Measurements from ENCODE around the gene MRPL49. TPM values are rescaled to one million over a fixed set of nuclear protein-coding genes. Genes with fewer than 3 reads are reported as not detected.

MRPL49 gene
- total and polyA plus RNA-seq, 2 donors (not counting 1 experiment from before 2014, with no cell fraction given) = 39.6 to 48.5 TPM

DNA sequence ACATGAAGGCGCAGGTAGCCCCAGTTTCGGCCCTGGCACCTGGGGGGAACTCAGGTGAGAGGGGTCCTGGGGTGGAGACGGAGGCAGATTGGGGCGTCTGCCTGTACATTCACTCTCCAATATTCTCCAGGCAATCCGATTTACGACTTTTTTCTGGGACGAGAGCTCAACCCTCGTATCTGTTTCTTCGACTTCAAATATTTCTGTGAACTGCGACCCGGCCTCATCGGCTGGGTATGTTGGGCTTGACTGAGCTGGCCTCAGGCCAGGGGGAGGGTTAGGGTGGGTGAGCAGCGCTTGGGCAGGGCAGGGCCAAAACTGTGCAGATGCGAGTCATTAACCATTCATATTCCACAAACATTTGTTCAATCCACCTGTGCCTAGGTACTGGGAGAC is 8.8 kb upstream of the MRPL49 start:
- 29% methylated on average over 9 of the region's 14 CpGs for whole genome bisulfite sequencing (ENCODE audit: insufficient coverage)

DNA sequence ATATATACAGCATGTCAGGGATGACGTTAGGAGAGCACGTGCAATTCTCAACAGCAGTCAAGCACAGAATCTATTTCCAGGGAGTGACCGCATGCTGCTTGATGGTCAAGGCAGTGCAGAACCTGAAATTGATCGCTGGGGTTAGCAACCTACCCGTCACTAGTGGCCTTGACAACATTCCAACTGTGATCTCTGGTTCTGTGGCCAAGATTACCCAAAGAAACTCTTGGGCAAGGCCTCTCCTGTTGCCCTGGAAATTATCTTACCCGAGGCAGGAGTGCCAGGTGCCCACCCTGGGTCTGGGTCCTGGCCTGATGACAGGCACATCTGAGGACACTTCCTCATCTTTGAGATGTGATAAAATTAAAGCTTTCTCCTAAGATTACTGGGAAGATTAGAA is 8.3 kb upstream of the MRPL49 start:
- no peaks in the 10 kb centered on the region for H3K27me3 Mint-ChIP-seq
- Histone ChIP-seq H3K27me3 (replicated peaks in 1 of 4; ENCODE audit: control extremely low read depth in 1 of 4, control insufficient read depth in 3 of 4, insufficient read depth in 4 of 4, low read length in 3 of 4) (no peaks in the 10 kb centered on the region), H2AFZ (ENCODE audit: insufficient read depth, low read depth, low read length, poor library complexity, severe bottlenecking) (no peak overlapping the region), H3K9me3 (ENCODE audit: control extremely low read depth in 1 of 3, control insufficient read depth in 2 of 3, insufficient read depth in 1 of 3, low read length in 2 of 3) (no peaks in the 10 kb centered on the region), H3K9ac (ENCODE audit: low read length) (no peak overlapping the region), H3K36me3 (replicated peaks in 1 of 2; ENCODE audit: control extremely low read depth in 1 of 2, control insufficient read depth in 1 of 2, extremely low read depth in 1 of 2, insufficient read depth in 2 of 2, low read length in 1 of 2) (peaks cover 0 to 29% of the 10 kb centered on the region in 2 experiments), H3K4me2 (replicated peaks; ENCODE audit: low read depth, low read length, poor library complexity, severe bottlenecking) (peak overlapping the region; percentile 99), H3K27ac (ENCODE audit: low read length in 2 of 2) (no peak overlapping the region), H3K4me3 (ENCODE audit: control extremely low read depth in 1 of 5, extremely low read depth in 1 of 5, insufficient read depth in 1 of 5, low read depth in 2 of 5, low read length in 4 of 5) (no peak overlapping the region), H3K79me2 (ENCODE audit: control insufficient read depth, insufficient read depth, low read length) (peaks cover 55% of the 10 kb centered on the region), H3K4me1 (ENCODE audit: control insufficient read depth in 2 of 2, insufficient read depth in 2 of 2, low read length in 2 of 2) (peaks cover 30 to 63% of the 10 kb centered on the region in 2 donors), H4K20me1 (ENCODE audit: control insufficient read depth, insufficient read depth, low read length, poor library complexity, severe bottlenecking) (peaks cover 48% of the 10 kb centered on the region)
- no peaks in the 10 kb centered on the region for H3K9me3 Mint-ChIP-seq (ENCODE audit: insufficient read depth)
- peak overlapping the region; percentile 89 for H3K4me3 Mint-ChIP-seq
- intact Hi-C loops (cut with micrococcal nuclease) = loop anchor here (5.0 to 10.0 kb wide), 4 partner anchors 148 to 501 kb away; partner anchors contain the start of genes ATG2A, MAP3K11, PCNX3 and POLA2
- peaks cover 65% of the 10 kb centered on the region for H3K4me1 Mint-ChIP-seq
- no peak for ATAC-seq (ENCODE audit: low read depth)
- H3K27ac Mint-ChIP-seq = peak overlapping the region; percentile 24
- ChIA-PET POLR2A (interaction anchor here (1.0 kb wide), 1 partner anchor 17 kb away, joined by 3 read pairs; no protein-coding TSS in a partner anchor), CTCF (interaction anchor here (0.6 to 7.7 kb wide), 7 partner anchors 8 to 67 kb away, joined by 3 to 118 read pairs (median 30); partner anchors contain the start of genes CAPN1, FAU, MRPL49 and SYVN1)
- WGBS (ENCODE audit: insufficient coverage) = 88% methylated on average over 5 of the region's 6 CpGs
- no peak for TF ChIP-seq EZH2 (IDR thresholded peaks at IDR 0.05; ENCODE audit: borderline replicate concordance, insufficient read depth, low read depth, low read length, poor library complexity, severe bottlenecking)
- TF ChIP-seq, protein P1, sequence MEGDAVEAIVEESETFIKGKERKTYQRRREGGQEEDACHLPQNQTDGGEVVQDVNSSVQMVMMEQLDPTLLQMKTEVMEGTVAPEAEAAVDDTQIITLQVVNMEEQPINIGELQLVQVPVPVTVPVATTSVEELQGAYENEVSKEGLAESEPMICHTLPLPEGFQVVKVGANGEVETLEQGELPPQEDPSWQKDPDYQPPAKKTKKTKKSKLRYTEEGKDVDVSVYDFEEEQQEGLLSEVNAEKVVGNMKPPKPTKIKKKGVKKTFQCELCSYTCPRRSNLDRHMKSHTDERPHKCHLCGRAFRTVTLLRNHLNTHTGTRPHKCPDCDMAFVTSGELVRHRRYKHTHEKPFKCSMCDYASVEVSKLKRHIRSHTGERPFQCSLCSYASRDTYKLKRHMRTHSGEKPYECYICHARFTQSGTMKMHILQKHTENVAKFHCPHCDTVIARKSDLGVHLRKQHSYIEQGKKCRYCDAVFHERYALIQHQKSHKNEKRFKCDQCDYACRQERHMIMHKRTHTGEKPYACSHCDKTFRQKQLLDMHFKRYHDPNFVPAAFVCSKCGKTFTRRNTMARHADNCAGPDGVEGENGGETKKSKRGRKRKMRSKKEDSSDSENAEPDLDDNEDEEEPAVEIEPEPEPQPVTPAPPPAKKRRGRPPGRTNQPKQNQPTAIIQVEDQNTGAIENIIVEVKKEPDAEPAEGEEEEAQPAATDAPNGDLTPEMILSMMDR (IDR thresholded peaks at IDR 0.05) = no peak
- DNase-seq = no peak

More for the DNA sequence above, 8.8 kb upstream of the MRPL49 start:
- H3K27ac Mint-ChIP-seq = peak overlapping the region; percentile 81
- no peaks in the 10 kb centered on the region for H3K9me3 Mint-ChIP-seq (ENCODE audit: insufficient read depth)
- intact Hi-C loops (cut with micrococcal nuclease) = loop anchor here (5.0 to 10.0 kb wide), 4 partner anchors 149 to 501 kb away; partner anchors contain the start of genes ATG2A, MAP3K11, PCNX3 and POLA2
- peaks cover 60% of the 10 kb centered on the region for H3K4me1 Mint-ChIP-seq
- peaks cover 44% of the 10 kb centered on the region for H4K20me1 ChIP-seq (ENCODE audit: control insufficient read depth, insufficient read depth, low read length, poor library complexity, severe bottlenecking)
- POLR2A ChIA-PET = interaction anchor here (0.6 to 2.9 kb wide), 4 partner anchors 8 to 1175 kb away, joined by 3 to 27 read pairs (median 4); partner anchors contain the start of genes FAU and MRPL49
- ATAC-seq (ENCODE audit: low read depth) (no peak), DNase-seq (no peak)
- peaks cover 52% of the 10 kb centered on the region for H3K79me2 ChIP-seq (ENCODE audit: control insufficient read depth, insufficient read depth, low read length)
- peak overlapping the region in 4 of 5 experiments; percentile 58 to 92 (median 72) for H3K4me3 ChIP-seq (ENCODE audit: control extremely low read depth in 1 of 5, extremely low read depth in 1 of 5, insufficient read depth in 1 of 5, low read depth in 2 of 5, low read length in 4 of 5)
- H3K4me3 Mint-ChIP-seq = peak overlapping the region; percentile 89
- peak overlapping the region; percentile 80 for H3K9ac ChIP-seq (ENCODE audit: low read length)
- H3K27ac ChIP-seq (ENCODE audit: low read length in 2 of 2) = peak overlapping the region; percentile 25 to 44
- H3K9me3 ChIP-seq (ENCODE audit: control extremely low read depth in 1 of 3, control insufficient read depth in 2 of 3, insufficient read depth in 1 of 3, low read length in 2 of 3) = no peaks in the 10 kb centered on the region
- peaks cover 0 to 27% of the 10 kb centered on the region in 2 experiments for H3K36me3 ChIP-seq (replicated peaks in 1 of 2; ENCODE audit: control extremely low read depth in 1 of 2, control insufficient read depth in 1 of 2, extremely low read depth in 1 of 2, insufficient read depth in 2 of 2, low read length in 1 of 2)
- CTCF ChIA-PET = interaction anchor here (0.6 to 7.7 kb wide), 14 partner anchors 8 to 203 kb away, joined by 3 to 118 read pairs (median 4); partner anchors contain the start of genes CAPN1, FAU, MRPL49 and SYVN1
- peaks cover 30 to 58% of the 10 kb centered on the region in 2 donors for H3K4me1 ChIP-seq (ENCODE audit: control insufficient read depth in 2 of 2, insufficient read depth in 2 of 2, low read length in 2 of 2)
- TF ChIP-seq, protein P1 (IDR thresholded peaks at IDR 0.05) = no peak
- no peak for TF ChIP-seq EZH2 (IDR thresholded peaks at IDR 0.05; ENCODE audit: borderline replicate concordance, insufficient read depth, low read depth, low read length, poor library complexity, severe bottlenecking)
- H3K27me3 ChIP-seq (replicated peaks in 1 of 4; ENCODE audit: control extremely low read depth in 1 of 4, control insufficient read depth in 3 of 4, insufficient read depth in 4 of 4, low read length in 3 of 4) = no peaks in the 10 kb centered on the region
- peak overlapping the region; percentile 99 for H3K4me2 ChIP-seq (replicated peaks; ENCODE audit: low read depth, low read length, poor library complexity, severe bottlenecking)
- no peaks in the 10 kb centered on the region for H3K27me3 Mint-ChIP-seq
- peak overlapping the region; percentile 64 for H2AFZ ChIP-seq (ENCODE audit: insufficient read depth, low read depth, low read length, poor library complexity, severe bottlenecking)

Measured in B cell (primary cell).